ENCODE measurements around the gene DUSP9. TPM values are rescaled to one million over a fixed set of nuclear protein-coding genes. Genes with fewer than 3 reads are reported as not detected.

Gene DUSP9
- total RNA-seq, 6 experiments from 2014 or later: 0.33 to 3.9 (median 0.69) TPM

DNA sequence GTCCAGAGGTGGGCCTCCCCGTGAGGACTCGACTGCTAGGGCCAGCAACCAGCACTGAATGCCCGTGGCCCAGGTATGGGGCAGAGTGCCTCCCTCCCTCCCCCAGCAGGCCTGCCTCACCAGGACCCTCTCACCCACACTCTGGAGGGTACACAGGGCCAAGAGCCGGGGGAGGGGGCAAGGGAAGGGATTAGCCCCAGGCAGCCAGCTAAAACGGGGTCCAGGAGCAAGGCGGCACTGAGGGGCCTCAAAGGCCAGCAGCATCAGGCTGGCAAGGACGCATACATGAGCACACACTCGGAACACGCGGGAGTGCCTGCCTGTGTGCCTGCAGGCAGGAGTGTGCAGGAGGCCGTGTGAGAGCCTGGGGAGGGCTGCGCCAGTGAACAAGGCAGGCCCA, 18.3 kb upstream of the DUSP9 start:
- H3K27me3 ChIP-seq: no peaks in the 10 kb centered on the region
- no CpG with 5 or more reads among the region's 12 CpGs for WGBS (ENCODE audit: insufficient coverage, low coverage, low lambda C conversion rate, missing lambda C conversion rate)
- ATAC-seq: peak in 1 of 4 donors; percentile 2
- H3K9me3 ChIP-seq: no peaks in the 10 kb centered on the region
- TF ChIP-seq, protein P1, sequence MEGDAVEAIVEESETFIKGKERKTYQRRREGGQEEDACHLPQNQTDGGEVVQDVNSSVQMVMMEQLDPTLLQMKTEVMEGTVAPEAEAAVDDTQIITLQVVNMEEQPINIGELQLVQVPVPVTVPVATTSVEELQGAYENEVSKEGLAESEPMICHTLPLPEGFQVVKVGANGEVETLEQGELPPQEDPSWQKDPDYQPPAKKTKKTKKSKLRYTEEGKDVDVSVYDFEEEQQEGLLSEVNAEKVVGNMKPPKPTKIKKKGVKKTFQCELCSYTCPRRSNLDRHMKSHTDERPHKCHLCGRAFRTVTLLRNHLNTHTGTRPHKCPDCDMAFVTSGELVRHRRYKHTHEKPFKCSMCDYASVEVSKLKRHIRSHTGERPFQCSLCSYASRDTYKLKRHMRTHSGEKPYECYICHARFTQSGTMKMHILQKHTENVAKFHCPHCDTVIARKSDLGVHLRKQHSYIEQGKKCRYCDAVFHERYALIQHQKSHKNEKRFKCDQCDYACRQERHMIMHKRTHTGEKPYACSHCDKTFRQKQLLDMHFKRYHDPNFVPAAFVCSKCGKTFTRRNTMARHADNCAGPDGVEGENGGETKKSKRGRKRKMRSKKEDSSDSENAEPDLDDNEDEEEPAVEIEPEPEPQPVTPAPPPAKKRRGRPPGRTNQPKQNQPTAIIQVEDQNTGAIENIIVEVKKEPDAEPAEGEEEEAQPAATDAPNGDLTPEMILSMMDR (IDR thresholded peaks at IDR 0.05): no peak
- TF ChIP-seq POLR2A (IDR thresholded peaks at IDR 0.05): no peak
- intact Hi-C loops (cut with DNase I): no loop called here
- peaks cover 0 to 10% (median 0%) of the 10 kb centered on the region in 4 donors for H3K4me1 ChIP-seq
- H3K36me3 ChIP-seq: no peaks in the 10 kb centered on the region
- peak in 2 of 3 donors; percentile 16 to 54 for DNase-seq
- no peak overlapping the region for H3K4me3 ChIP-seq
- no peak overlapping the region for H3K27ac ChIP-seq

DNA sequence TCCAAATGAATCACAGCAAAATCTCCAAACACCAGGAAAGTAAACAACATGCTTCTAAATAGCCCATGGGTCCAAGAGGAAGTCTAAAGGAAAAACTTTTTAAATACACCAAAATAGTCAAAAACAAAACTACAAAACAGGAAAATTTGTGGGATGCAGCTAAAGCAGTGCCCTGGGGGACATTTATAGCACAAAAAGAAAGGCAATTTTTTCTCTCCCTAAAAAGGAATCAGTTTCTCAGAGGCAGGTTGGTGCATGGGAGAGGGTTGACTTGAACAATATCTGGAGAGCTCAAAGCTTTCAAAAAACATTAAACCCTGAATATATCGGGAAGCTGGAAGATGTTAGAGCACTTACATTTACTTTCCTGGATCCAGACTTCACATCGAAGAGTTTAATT, 15.7 kb upstream of the DUSP9 start:
- H3K27ac ChIP-seq: no peak overlapping the region
- no peaks in the 10 kb centered on the region for H3K36me3 ChIP-seq
- no peak overlapping the region for H3K4me3 ChIP-seq
- 80% methylated on average over 2 of the region's 2 CpGs for WGBS (ENCODE audit: insufficient coverage, low coverage, low lambda C conversion rate, missing lambda C conversion rate)
- intact Hi-C loops (cut with DNase I): no loop called here
- ATAC-seq: no peak
- TF ChIP-seq POLR2A (IDR thresholded peaks at IDR 0.05): no peak
- TF ChIP-seq, protein P1 (IDR thresholded peaks at IDR 0.05): no peak
- H3K9me3 ChIP-seq: no peaks in the 10 kb centered on the region
- peaks cover 0 to 10% (median 0%) of the 10 kb centered on the region in 4 donors for H3K4me1 ChIP-seq
- DNase-seq: no peak
- no peaks in the 10 kb centered on the region for H3K27me3 ChIP-seq

DNA sequence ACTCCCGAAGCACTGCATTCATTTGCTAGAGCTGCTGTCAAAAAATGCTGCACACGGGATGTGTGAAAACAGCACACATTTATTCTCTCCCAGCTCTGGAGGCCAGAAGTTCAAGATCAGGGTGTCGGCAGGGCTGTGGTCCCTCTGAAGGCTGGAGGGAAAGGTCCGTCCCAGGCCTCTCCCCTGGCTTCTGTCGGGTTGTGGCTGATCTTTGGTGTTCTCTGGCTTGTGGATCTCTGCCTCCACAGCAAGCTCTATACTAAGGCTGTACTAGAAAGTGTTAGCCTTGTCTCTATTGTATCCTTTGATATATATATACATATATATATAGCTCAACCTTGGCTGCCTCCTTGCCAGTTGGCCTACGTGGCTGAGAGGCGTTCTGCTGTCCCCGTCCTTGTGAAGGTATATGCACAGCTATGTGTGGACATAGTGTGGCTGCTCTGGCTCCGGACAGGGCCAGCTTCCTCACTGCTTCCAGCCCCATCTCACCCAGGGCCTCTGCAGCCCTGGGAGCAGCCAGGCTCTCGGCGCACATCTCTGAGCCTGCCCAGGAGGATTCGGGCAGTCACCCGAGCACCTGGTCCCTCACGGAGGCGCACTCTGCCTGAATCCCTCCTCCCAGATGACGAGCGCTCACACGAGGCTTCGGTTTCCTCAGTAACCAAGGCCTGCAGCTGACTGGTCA, 15.0 kb upstream of the DUSP9 start:
- ATAC-seq: no peak
- H3K27me3 ChIP-seq: no peaks in the 10 kb centered on the region
- WGBS (ENCODE audit: insufficient coverage, low coverage, low lambda C conversion rate, missing lambda C conversion rate): 72% methylated on average over 3 of the region's 19 CpGs
- no peak overlapping the region for H3K4me3 ChIP-seq
- no peaks in the 10 kb centered on the region for H3K36me3 ChIP-seq
- peaks cover 0 to 10% (median 0%) of the 10 kb centered on the region in 4 donors for H3K4me1 ChIP-seq
- peak in 1 of 3 donors; percentile 16 for DNase-seq
- no peaks in the 10 kb centered on the region for H3K9me3 ChIP-seq
- TF ChIP-seq, protein P1 (IDR thresholded peaks at IDR 0.05): no peak
- no peak for TF ChIP-seq POLR2A (IDR thresholded peaks at IDR 0.05)
- H3K27ac ChIP-seq: no peak overlapping the region
- intact Hi-C loops (cut with DNase I): no loop called here

DNA sequence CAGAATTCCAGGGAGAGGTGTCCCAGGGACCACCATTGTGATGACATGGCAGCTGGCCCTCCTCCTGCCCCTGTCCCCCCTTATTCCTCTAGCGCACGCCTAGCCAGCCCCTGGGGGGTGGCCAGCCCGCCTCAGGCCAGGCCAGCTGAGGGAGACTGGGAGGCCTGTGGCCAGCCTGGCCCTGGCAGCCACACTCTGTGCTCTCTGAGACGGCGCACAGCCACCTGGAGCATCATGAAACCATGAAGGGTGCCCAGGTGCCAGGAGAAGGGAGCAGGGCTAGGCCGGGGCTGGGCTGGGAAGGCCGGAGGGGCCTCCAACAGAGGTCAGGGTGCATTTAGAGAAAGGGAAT, 14.4 kb upstream of the DUSP9 start:
- DNase-seq: peak in 2 of 3 donors; percentile 17 to 52
- H3K4me3 ChIP-seq: no peak overlapping the region
- 67% methylated on average over 3 of the region's 7 CpGs for WGBS (ENCODE audit: insufficient coverage, low coverage, low lambda C conversion rate, missing lambda C conversion rate)
- intact Hi-C loops (cut with DNase I): no loop called here
- TF ChIP-seq POLR2A (IDR thresholded peaks at IDR 0.05): no peak
- TF ChIP-seq, protein P1 (IDR thresholded peaks at IDR 0.05): no peak
- H3K27ac ChIP-seq: no peak overlapping the region
- no peak for ATAC-seq
- no peaks in the 10 kb centered on the region for H3K27me3 ChIP-seq
- peaks cover 0 to 6% (median 0%) of the 10 kb centered on the region in 4 donors for H3K4me1 ChIP-seq
- no peaks in the 10 kb centered on the region for H3K36me3 ChIP-seq
- H3K9me3 ChIP-seq: no peaks in the 10 kb centered on the region

Data from right lobe of liver (tissue), 6 donors.